H1 (cell line): ENCODE results near the gene HSPA2.

Experiments used
- CHD1 ChIP-seq: IDR thresholded peaks from 2 replicates; pipeline ENCODE4 v1.6.1; 2012; ENCODE audit warnings: low read depth, low read length, improper control_type of control experiment
- CTCF ChIP-seq, 3 experiments: IDR thresholded peaks; 1 replicate in 2 of 3; 2 replicates in 1 of 3; pipeline versions ENCODE4 v1.5.1 to v1.6.1; 2011; ENCODE audit warnings: low read length in 3 of 3, mild to moderate bottlenecking in 3 of 3, inconsistent platforms in 2 of 3, low read depth in 1 of 3, moderate library complexity in 1 of 3; ENCODE audit not compliant: insufficient read depth in 1 of 3; ENCODE audit errors: control extremely low read depth in 1 of 3
- GABPA ChIP-seq: IDR thresholded peaks from 2 replicates; pipeline ENCODE4 v1.6.1; 2011; ENCODE audit warnings: mild to moderate bottlenecking, low read length, moderate library complexity, borderline replicate concordance; ENCODE audit not compliant: insufficient read depth
- KDM5A ChIP-seq: fragments of 200-600 bp; IDR thresholded peaks from 2 replicates; pipeline ENCODE4 v1.7.1; 2012; ENCODE audit warnings: mild to moderate bottlenecking, low read length, inconsistent platforms, mixed read lengths
- RNF2 ChIP-seq: fragments of 200-900, 300-1000 bp; sonication (generic); IDR thresholded peaks from 2 replicates; pipeline ENCODE4 v1.7.1; 2016; ENCODE audit warnings: borderline replicate concordance, low read depth, mild to moderate bottlenecking, antibody characterized with exemption, low read length; ENCODE audit not compliant: poor library complexity, severe bottlenecking; ENCODE audit errors: missing control alignments
- SP1 ChIP-seq: IDR thresholded peaks from 2 replicates; pipeline ENCODE4 v1.6.1; 2011; ENCODE audit warnings: low read depth, low read length
- SRF ChIP-seq: IDR thresholded peaks from 2 replicates; pipeline ENCODE4 v1.6.1; 2011; ENCODE audit warnings: mild to moderate bottlenecking, low read depth, low read length, moderate library complexity
- TEAD4 ChIP-seq: IDR thresholded peaks from 2 replicates; pipeline ENCODE4 v1.6.1; 2012; ENCODE audit warnings: low read depth, low read length, inconsistent platforms, mixed read lengths
- USF2 ChIP-seq: IDR thresholded peaks from 2 replicates; pipeline ENCODE4 v1.6.1; 2011; ENCODE audit warnings: low read length, improper control_type of control experiment

- TF ChIP-seq TEAD4 (no peak), USF2 (no peak), SRF (no peak), GABPA (no peak), CTCF (IDR thresholded peaks at IDR 0.05; ENCODE audit: control extremely low read depth in 1 of 3, insufficient read depth in 1 of 3, low read depth in 1 of 3, low read length in 3 of 3) (no peak), KDM5A (no peak), RNF2 (no peak), SP1 (no peak), CHD1 (no peak)
Measured at GRCh38 chr14:64541972-64542835, 1.7 kb downstream of the HSPA2 start.
